A673 (cell line): Measurements from ENCODE around the gene CTLA4. TPM values are rescaled to one million over a fixed set of nuclear protein-coding genes. Genes with fewer than 3 reads are reported as not detected.

Experiments used
- BruUV-seq: library from RNA; stranded (reverse); fragments of 400-500 nt; replicated peaks from 2 replicates; lab custom pipeline; 2021; lab: Mats Ljungman, UMichigan
- CTCF ChIA-PET: fragments of 300-600 bp; sonication (Branson Sonifier 250); formaldehyde crosslinking; loops from one replicate; lab custom pipeline; 2022; ENCODE audit warnings: antibody characterized with exemption; lab: Charles Lee
- POLR2A ChIA-PET: fragments of 300-600 bp; sonication (Branson Sonifier 250); formaldehyde crosslinking; loops from one replicate; lab custom pipeline; 2022; ENCODE audit warnings: antibody characterized with exemption; ENCODE audit not compliant: low non-redundant PET; lab: Charles Lee
- DNase-seq: peaks from one replicate; pipeline ENCODE4 v3.0.0-alpha.2; 2015; ENCODE audit warnings: low spot score
- H3K27ac ChIP-seq: fragments of 200-600 bp; sonication (generic); 2 replicates; pipeline ENCODE4 v1.5.1; 2016; ENCODE audit warnings: mixed run types, low read depth, mild to moderate bottlenecking, mixed read lengths, antibody characterized with exemption, low read length; ENCODE audit not compliant: poor library complexity, severe bottlenecking
- H3K27me3 ChIP-seq: fragments of 200-600 bp; sonication (generic); replicated peaks from 2 replicates; pipeline ENCODE4 v1.6.1; 2017; ENCODE audit warnings: mixed run types, low read depth, mild to moderate bottlenecking, mixed read lengths, antibody characterized with exemption, low read length; ENCODE audit not compliant: insufficient read depth, poor library complexity
- H3K36me3 ChIP-seq: fragments of 200-600 bp; sonication (generic); 2 replicates; pipeline ENCODE4 v1.6.1; 2016; ENCODE audit warnings: mixed run types, mild to moderate bottlenecking, mixed read lengths, antibody characterized with exemption, low read length; ENCODE audit not compliant: insufficient read depth, poor library complexity, severe bottlenecking
- H3K4me1 ChIP-seq: fragments of 200-600 bp; sonication (generic); 2 replicates; pipeline ENCODE4 v1.6.1; 2017; ENCODE audit warnings: mixed run types, mild to moderate bottlenecking, mixed read lengths, antibody characterized with exemption, low read length; ENCODE audit not compliant: insufficient read depth, poor library complexity, severe bottlenecking
- H3K4me3 ChIP-seq: fragments of 200-600 bp; sonication (generic); 2 replicates; pipeline ENCODE4 v1.5.1; 2016; ENCODE audit warnings: low read depth, mixed run types, mild to moderate bottlenecking, mixed read lengths, low read length; ENCODE audit not compliant: poor library complexity, severe bottlenecking
- H3K9me3 ChIP-seq: fragments of 200-600 bp; sonication (generic); 2 replicates; pipeline ENCODE4 v1.6.1; 2016; ENCODE audit warnings: mixed run types, low read depth, mild to moderate bottlenecking, mixed read lengths, antibody characterized with exemption, low read length; ENCODE audit not compliant: poor library complexity, severe bottlenecking
- CTCF ChIP-seq: fragments of 300-800, 200-600 bp; sonication (generic); conservative IDR thresholded peaks from 2 replicates; pipeline ENCODE4 v1.5.1; 2017; ENCODE audit warnings: low read depth, mild to moderate bottlenecking, antibody characterized with exemption, low read length, moderate library complexity, mixed read lengths
- EZH2 ChIP-seq: fragments of 200-600 bp; sonication (generic); IDR thresholded peaks from 2 replicates; pipeline ENCODE4 v1.6.1; 2017; ENCODE audit warnings: borderline replicate concordance, low read depth, mild to moderate bottlenecking, mixed read lengths, antibody characterized with exemption, low read length; ENCODE audit not compliant: poor library complexity, severe bottlenecking
- intact Hi-C: fragments of 100-400 bp; cut with micrococcal nuclease; formaldehyde crosslinking; loops from one replicate; pipeline ENCODE4 v1.10.0; 2022; ENCODE audit not compliant: unreplicated experiment
- total RNA-seq: library from RNA; stranded (reverse); gene quantifications from 2 replicates; pipeline ENCODE4 v1.2.3, GENCODE V29; 2021

The CTLA4 gene
- total RNA-seq, 1 experiment from 2014 or later = not detected

GRCh38 chr2:203918264-203918663 is 50.7 kb downstream of the CTLA4 start:
- Histone ChIP-seq H3K9me3 (no peaks in the 10 kb centered on the region), H3K27ac (no peak overlapping the region), H3K4me1 (no peaks in the 10 kb centered on the region), H3K36me3 (no peaks in the 10 kb centered on the region), H3K27me3 (no peaks in the 10 kb centered on the region), H3K4me3 (no peak overlapping the region)
- BruUV-seq = no TSS peak
- DNase-seq = no peak
- ChIA-PET POLR2A (no interaction called here), CTCF (no interaction called here)
- intact Hi-C loops = no loop called here
- TF ChIP-seq EZH2 = no peak
- no peak for TF ChIP-seq CTCF

- Histone ChIP-seq H3K27ac (no peak overlapping the region), H3K4me3 (no peak overlapping the region), H3K4me1 (no peaks in the 10 kb centered on the region), H3K36me3 (no peaks in the 10 kb centered on the region), H3K27me3 (no peaks in the 10 kb centered on the region), H3K9me3 (no peaks in the 10 kb centered on the region)
- no TSS peak for BruUV-seq
- POLR2A ChIA-PET = no interaction called here
- TF ChIP-seq CTCF (no peak), EZH2 (no peak)
- CTCF ChIA-PET = no interaction called here
- DNase-seq = no peak
- intact Hi-C loops = no loop called here
Observed at GRCh38 chr2:203918839-203919238, 51.3 kb downstream of the CTLA4 start.

Other genes starting within 250 kb of the CTLA4 start
- not detected in 2 replicates for gene CD28, start 161.1 kb upstream of the CTLA4 start, total RNA-seq
- not detected in 2 replicates for gene ICOS, start 69.0 kb downstream of the CTLA4 start, total RNA-seq